Measurements from ENCODE around the gene DBI. TPM values are rescaled to one million over a fixed set of nuclear protein-coding genes. Genes with fewer than 3 reads are reported as not detected.

The DBI gene
- total RNA-seq, 2 experiments from 2014 or later: 23.6 to 27.4 TPM

DNA sequence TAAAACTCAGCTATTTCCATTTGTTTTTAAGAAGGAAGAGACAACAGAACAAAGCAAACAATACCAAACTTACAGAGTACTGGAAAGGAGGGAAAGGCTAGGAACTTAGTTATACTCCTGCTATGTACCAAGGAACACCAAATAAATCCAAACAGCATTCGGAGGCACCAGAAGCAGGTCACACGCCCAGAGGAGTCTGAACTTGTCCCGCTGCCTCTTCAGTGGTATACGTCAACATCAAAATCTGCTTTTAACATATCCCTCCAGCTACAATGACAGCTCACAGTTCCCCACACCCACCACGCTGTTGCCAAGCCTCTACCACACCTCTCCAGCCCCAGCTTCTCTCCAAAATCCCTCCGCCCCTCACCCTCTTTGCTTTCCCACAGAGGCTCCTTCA is 17.5 kb upstream of the DBI start:
- Histone ChIP-seq H3K36me3 (ENCODE audit: insufficient read depth, low read length) (no peaks in the 10 kb centered on the region), H3K27ac (ENCODE audit: low read depth in 1 of 2, low read length in 2 of 2) (no peak overlapping the region), H3K4me3 (ENCODE audit: low read length) (no peak overlapping the region), H3K27me3 (ENCODE audit: control insufficient read depth in 1 of 2, insufficient read depth in 2 of 2, low read length in 2 of 2) (no peaks in the 10 kb centered on the region), H3K4me1 (ENCODE audit: insufficient read depth, low read length) (no peaks in the 10 kb centered on the region), H3K9me3 (ENCODE audit: control insufficient read depth in 1 of 2, insufficient read depth in 1 of 2, low read length in 2 of 2) (no peaks in the 10 kb centered on the region)
- ATAC-seq (ENCODE audit: poor library complexity): no peak
- TF ChIP-seq, protein P1, sequence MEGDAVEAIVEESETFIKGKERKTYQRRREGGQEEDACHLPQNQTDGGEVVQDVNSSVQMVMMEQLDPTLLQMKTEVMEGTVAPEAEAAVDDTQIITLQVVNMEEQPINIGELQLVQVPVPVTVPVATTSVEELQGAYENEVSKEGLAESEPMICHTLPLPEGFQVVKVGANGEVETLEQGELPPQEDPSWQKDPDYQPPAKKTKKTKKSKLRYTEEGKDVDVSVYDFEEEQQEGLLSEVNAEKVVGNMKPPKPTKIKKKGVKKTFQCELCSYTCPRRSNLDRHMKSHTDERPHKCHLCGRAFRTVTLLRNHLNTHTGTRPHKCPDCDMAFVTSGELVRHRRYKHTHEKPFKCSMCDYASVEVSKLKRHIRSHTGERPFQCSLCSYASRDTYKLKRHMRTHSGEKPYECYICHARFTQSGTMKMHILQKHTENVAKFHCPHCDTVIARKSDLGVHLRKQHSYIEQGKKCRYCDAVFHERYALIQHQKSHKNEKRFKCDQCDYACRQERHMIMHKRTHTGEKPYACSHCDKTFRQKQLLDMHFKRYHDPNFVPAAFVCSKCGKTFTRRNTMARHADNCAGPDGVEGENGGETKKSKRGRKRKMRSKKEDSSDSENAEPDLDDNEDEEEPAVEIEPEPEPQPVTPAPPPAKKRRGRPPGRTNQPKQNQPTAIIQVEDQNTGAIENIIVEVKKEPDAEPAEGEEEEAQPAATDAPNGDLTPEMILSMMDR (IDR thresholded peaks at IDR 0.05): no peak
- no peaks in the 10 kb centered on the region for H3K27me3 Mint-ChIP-seq
- no peaks in the 10 kb centered on the region for H3K4me1 Mint-ChIP-seq (ENCODE audit: low read depth)
- no peak for DNase-seq
- H3K4me3 Mint-ChIP-seq: no peak overlapping the region
- ChIA-PET POLR2A (no interaction called here), CTCF (interaction anchor here (1.0 kb wide), 1 partner anchor 10 kb away, joined by 3 read pairs; no protein-coding TSS in a partner anchor)
- H3K9me3 Mint-ChIP-seq: no peaks in the 10 kb centered on the region
- H3K27ac Mint-ChIP-seq: no peak overlapping the region
- intact Hi-C loops (cut with DNase I, micrococcal nuclease): no loop called here
- no peaks in the 10 kb centered on the region for H3K36me3 Mint-ChIP-seq (ENCODE audit: low read depth)

DNA sequence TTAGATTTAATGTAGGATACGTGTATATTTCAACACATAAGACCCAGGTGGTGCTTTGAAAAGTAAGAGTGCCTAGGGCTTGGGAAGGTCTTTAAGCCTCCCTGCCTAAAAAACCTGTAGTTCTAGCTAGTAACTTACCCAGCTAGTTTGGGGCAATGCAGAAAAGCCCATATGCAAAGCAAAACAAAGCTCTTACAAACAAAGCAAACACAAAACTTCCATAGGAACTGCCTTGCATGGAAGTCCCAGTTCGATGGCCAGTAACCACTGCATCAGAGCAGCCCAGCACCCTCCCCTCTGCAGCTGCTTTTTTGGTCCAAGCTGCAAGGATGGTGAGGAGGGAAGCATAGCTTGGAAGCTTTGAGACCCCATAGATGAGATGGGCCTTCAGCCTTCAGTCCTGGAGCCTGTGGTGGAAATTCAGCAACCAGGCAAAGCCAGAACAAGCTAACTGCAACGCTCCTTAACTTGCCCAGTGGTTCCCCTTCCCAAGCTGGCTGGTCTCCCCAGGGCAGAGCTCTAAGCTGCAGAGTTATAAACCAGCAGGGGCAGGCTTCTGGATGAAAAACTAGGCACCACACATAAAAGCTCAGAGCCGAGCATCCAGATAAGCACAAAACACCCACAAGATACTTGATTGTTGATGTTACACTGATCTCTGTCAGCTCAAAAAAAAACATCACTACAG is 16.3 kb upstream of the DBI start:
- no peaks in the 10 kb centered on the region for H3K27me3 ChIP-seq (ENCODE audit: control insufficient read depth in 1 of 2, insufficient read depth in 2 of 2, low read length in 2 of 2)
- POLR2A ChIA-PET: no interaction called here
- H3K4me3 ChIP-seq (ENCODE audit: low read length): no peak overlapping the region
- no peak for ATAC-seq (ENCODE audit: poor library complexity)
- Mint-ChIP-seq H3K4me3 (no peak overlapping the region), H3K27ac (no peak overlapping the region), H3K4me1 (ENCODE audit: low read depth) (no peaks in the 10 kb centered on the region), H3K36me3 (ENCODE audit: low read depth) (no peaks in the 10 kb centered on the region), H3K27me3 (no peaks in the 10 kb centered on the region), H3K9me3 (no peaks in the 10 kb centered on the region)
- H3K36me3 ChIP-seq (ENCODE audit: insufficient read depth, low read length): no peaks in the 10 kb centered on the region
- DNase-seq: no peak
- TF ChIP-seq, protein P1 (IDR thresholded peaks at IDR 0.05): no peak
- CTCF ChIA-PET: no interaction called here
- H3K27ac ChIP-seq (ENCODE audit: low read depth in 1 of 2, low read length in 2 of 2): no peak overlapping the region
- no peaks in the 10 kb centered on the region for H3K9me3 ChIP-seq (ENCODE audit: control insufficient read depth in 1 of 2, insufficient read depth in 1 of 2, low read length in 2 of 2)
- no peaks in the 10 kb centered on the region for H3K4me1 ChIP-seq (ENCODE audit: insufficient read depth, low read length)
- intact Hi-C loops (cut with DNase I, micrococcal nuclease): no loop called here

DNA sequence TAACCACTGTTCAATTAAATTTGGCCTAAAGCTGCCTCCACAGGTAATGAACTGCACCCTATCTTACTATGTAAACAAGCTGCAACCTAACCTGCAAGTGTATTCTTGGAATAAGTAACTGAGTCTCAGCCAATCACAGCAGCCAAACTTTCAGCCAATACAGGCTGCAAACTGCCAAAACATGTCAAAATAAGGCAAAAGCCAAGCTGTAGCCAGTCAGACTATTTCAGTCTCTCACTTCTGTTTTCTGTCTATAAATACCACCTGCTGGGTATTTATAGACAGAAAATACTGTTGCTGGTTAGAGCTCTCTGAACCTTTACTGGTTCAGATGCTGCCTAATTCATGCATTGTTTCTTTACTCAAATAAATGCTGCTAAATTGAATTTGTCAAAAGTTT is 14.4 kb upstream of the DBI start:
- H3K4me1 ChIP-seq (ENCODE audit: insufficient read depth, low read length): no peaks in the 10 kb centered on the region
- no peak for ATAC-seq (ENCODE audit: poor library complexity)
- H3K4me3 Mint-ChIP-seq: no peak overlapping the region

More for the DNA sequence above, 14.4 kb upstream of the DBI start:
- no peak overlapping the region for H3K4me3 ChIP-seq (ENCODE audit: low read length)
- no peaks in the 10 kb centered on the region for H3K36me3 ChIP-seq (ENCODE audit: insufficient read depth, low read length)
- ChIA-PET POLR2A (no interaction called here), CTCF (no interaction called here)
- no peaks in the 10 kb centered on the region for H3K27me3 ChIP-seq (ENCODE audit: control insufficient read depth in 1 of 2, insufficient read depth in 2 of 2, low read length in 2 of 2)
- Mint-ChIP-seq H3K9me3 (no peaks in the 10 kb centered on the region), H3K27me3 (no peaks in the 10 kb centered on the region), H3K4me1 (ENCODE audit: low read depth) (peaks cover under 1% of the 10 kb centered on the region), H3K36me3 (ENCODE audit: low read depth) (no peaks in the 10 kb centered on the region), H3K27ac (no peak overlapping the region)
- TF ChIP-seq, protein P1 (IDR thresholded peaks at IDR 0.05): no peak
- DNase-seq: no peak
- H3K9me3 ChIP-seq (ENCODE audit: control insufficient read depth in 1 of 2, insufficient read depth in 1 of 2, low read length in 2 of 2): no peaks in the 10 kb centered on the region
- no peak overlapping the region for H3K27ac ChIP-seq (ENCODE audit: low read depth in 1 of 2, low read length in 2 of 2)
- intact Hi-C loops (cut with DNase I, micrococcal nuclease): no loop called here
